ENCODE results near the gene KCNQ1. TPM values are rescaled to one million over a fixed set of nuclear protein-coding genes. Genes with fewer than 3 reads are reported as not detected.

KCNQ1 gene
- total RNA-seq, 4 donors from 2014 or later = 5.6 to 46.8 (median 24.6) TPM

- no peaks in the 10 kb centered on the region for H3K9me3 ChIP-seq
- no peak overlapping the region for H3K4me3 ChIP-seq
- no peak overlapping the region for H3K27ac ChIP-seq
- DNase-seq = no peak
- TF ChIP-seq POLR2A (IDR thresholded peaks at IDR 0.05) (no peak), CTCF (IDR thresholded peaks at IDR 0.05) (no peak), EP300 (IDR thresholded peaks at IDR 0.05; ENCODE audit: low read depth) (no peak), POLR2AphosphoS5 (IDR thresholded peaks at IDR 0.05) (no peak)
- 98% methylated on average over 8 of the region's 12 CpGs; no CpG with 5 or more reads in 1 of the 2 donors for WGBS, 2 donors (ENCODE audit: low coverage in 1 of 2)
- intact Hi-C loops (cut with DNase I; ENCODE audit: low total_unique reads) (no loop called here), in situ Hi-C loops (cut with MboI; ENCODE audit: low pct_ligation_motif_present in 1 of 4, low pct_unique_long_range_greater_than_20kb in 1 of 4, low sequenced_read_pairs in 3 of 4) (no loop called here)
- no peaks in the 10 kb centered on the region for H3K36me3 ChIP-seq
- H3K27me3 ChIP-seq = no peaks in the 10 kb centered on the region
- peaks cover 0 to 19% (median 14%) of the 10 kb centered on the region in 4 donors for H3K4me1 ChIP-seq
These were observed 290.3 kb downstream of the KCNQ1 start for GRCh38 chr11:2735053-2735589.

- Histone ChIP-seq H3K27ac (no peak overlapping the region), H3K9me3 (no peaks in the 10 kb centered on the region), H3K36me3 (no peaks in the 10 kb centered on the region), H3K4me3 (no peak overlapping the region), H3K27me3 (no peaks in the 10 kb centered on the region), H3K4me1 (peaks cover 0 to 20% (median 14%) of the 10 kb centered on the region in 4 donors)
- intact Hi-C loops (cut with DNase I; ENCODE audit: low total_unique reads) = no loop called here
- TF ChIP-seq POLR2AphosphoS5 (IDR thresholded peaks at IDR 0.05) (no peak), POLR2A (IDR thresholded peaks at IDR 0.05) (no peak), CTCF (IDR thresholded peaks at IDR 0.05) (no peak), EP300 (IDR thresholded peaks at IDR 0.05; ENCODE audit: low read depth) (no peak)
- in situ Hi-C loops (cut with MboI; ENCODE audit: low pct_ligation_motif_present in 1 of 4, low pct_unique_long_range_greater_than_20kb in 1 of 4, low sequenced_read_pairs in 3 of 4) = no loop called here
- 73% methylated on average over 21 of the region's 21 CpGs; no CpG with 5 or more reads in 1 of the 2 donors for WGBS, 2 donors (ENCODE audit: low coverage in 1 of 2)
- DNase-seq = peak; percentile 27
These were observed 291.9 kb downstream of the KCNQ1 start for GRCh38 chr11:2736577-2737225.

- no peaks in the 10 kb centered on the region for H3K36me3 ChIP-seq
- DNase-seq = no peak
- intact Hi-C loops (cut with DNase I; ENCODE audit: low total_unique reads) = no loop called here
- H3K27me3 ChIP-seq = no peaks in the 10 kb centered on the region
- H3K27ac ChIP-seq = no peak overlapping the region
- TF ChIP-seq EP300 (IDR thresholded peaks at IDR 0.05; ENCODE audit: low read depth) (no peak), POLR2A (IDR thresholded peaks at IDR 0.05) (no peak), CTCF (IDR thresholded peaks at IDR 0.05) (no peak), POLR2AphosphoS5 (IDR thresholded peaks at IDR 0.05) (no peak)
- H3K4me1 ChIP-seq = peaks cover 0 to 25% (median 14%) of the 10 kb centered on the region in 4 donors
- H3K4me3 ChIP-seq = no peak overlapping the region
- H3K9me3 ChIP-seq = no peaks in the 10 kb centered on the region
- in situ Hi-C loops (cut with MboI; ENCODE audit: low pct_ligation_motif_present in 1 of 4, low pct_unique_long_range_greater_than_20kb in 1 of 4, low sequenced_read_pairs in 3 of 4) = no loop called here
- 70% methylated on average over 7 of the region's 7 CpGs; no CpG with 5 or more reads in 1 of the 2 donors for WGBS, 2 donors (ENCODE audit: low coverage in 1 of 2)
These were observed 292.4 kb downstream of the KCNQ1 start for GRCh38 chr11:2737226-2737590.

DNA sequence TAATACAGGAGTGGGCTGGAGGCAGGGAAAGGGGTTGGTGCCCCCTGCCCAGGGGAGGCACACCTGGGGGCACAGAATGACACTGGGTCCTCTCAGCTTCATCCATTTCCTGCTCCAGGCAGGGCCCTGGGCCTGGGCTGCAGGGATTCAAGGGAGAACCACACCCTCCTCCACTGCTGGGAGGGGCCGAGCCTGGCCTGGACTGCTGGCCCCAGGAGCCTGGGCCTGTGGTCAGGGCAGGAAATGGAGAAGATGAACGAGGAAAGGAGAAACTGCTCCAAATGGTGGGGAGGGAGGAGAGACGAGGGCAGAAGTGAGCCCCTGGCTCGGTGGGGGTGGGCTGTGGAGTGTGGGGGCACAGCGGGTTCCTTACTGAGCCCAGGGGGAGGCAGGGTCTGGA lies 293.1 kb downstream of the KCNQ1 start:
- in situ Hi-C loops (cut with MboI; ENCODE audit: low pct_ligation_motif_present in 1 of 4, low pct_unique_long_range_greater_than_20kb in 1 of 4, low sequenced_read_pairs in 3 of 4) (no loop called here), intact Hi-C loops (cut with DNase I; ENCODE audit: low total_unique reads) (no loop called here)
- DNase-seq = peak; percentile 63

More for the DNA sequence above, 293.1 kb downstream of the KCNQ1 start:
- Histone ChIP-seq H3K9me3 (no peaks in the 10 kb centered on the region), H3K36me3 (no peaks in the 10 kb centered on the region), H3K27me3 (no peaks in the 10 kb centered on the region), H3K4me1 (peaks cover 0 to 26% (median 14%) of the 10 kb centered on the region in 4 donors), H3K27ac (no peak overlapping the region), H3K4me3 (no peak overlapping the region)
- TF ChIP-seq POLR2AphosphoS5 (IDR thresholded peaks at IDR 0.05) (no peak), CTCF (IDR thresholded peaks at IDR 0.05) (no peak), EP300 (IDR thresholded peaks at IDR 0.05; ENCODE audit: low read depth) (no peak), POLR2A (IDR thresholded peaks at IDR 0.05) (no peak)
- 35 to 55% methylated on average over 4 to 5 of the region's 5 CpGs for WGBS, 2 donors (ENCODE audit: low coverage in 1 of 2)
